GM23248 (cell line): ENCODE measurements around the gene HSD17B8. TPM values are rescaled to one million over a fixed set of nuclear protein-coding genes. Genes with fewer than 3 reads are reported as not detected.

Experiments
- DNase-seq: peaks from one replicate; pipeline ENCODE4 v3.0.0-alpha.2; 2015
- H2AFZ ChIP-seq: fragments of 200-600 bp; sonication (generic); 2 replicates; pipeline ENCODE4 v1.6.1; 2016; ENCODE audit warnings: antibody characterized with exemption
- H3F3A ChIP-seq: fragments of 200-600 bp; sonication (generic); 2 replicates; pipeline ENCODE4 v1.6.1; 2016; ENCODE audit warnings: mild to moderate bottlenecking, antibody characterized with exemption, mixed run types; ENCODE audit not compliant: insufficient read depth
- H3K27ac ChIP-seq: fragments of 200-600 bp; sonication (generic); 2 replicates; pipeline ENCODE4 v1.5.1; 2016; ENCODE audit warnings: mild to moderate bottlenecking
- H3K27me3 ChIP-seq: fragments of 200-600 bp; sonication (generic); replicated peaks from 2 replicates; pipeline ENCODE4 v1.6.1; 2016; ENCODE audit warnings: mild to moderate bottlenecking; ENCODE audit not compliant: insufficient read depth
- H3K36me3 ChIP-seq: fragments of 200-600 bp; sonication (generic); 2 replicates; pipeline ENCODE4 v1.6.1; 2016; ENCODE audit warnings: low read depth, mild to moderate bottlenecking
- H3K4me1 ChIP-seq: fragments of 200-600 bp; sonication (generic); 2 replicates; pipeline ENCODE4 v1.6.1; 2016; ENCODE audit warnings: mild to moderate bottlenecking; ENCODE audit not compliant: insufficient read depth
- H3K4me2 ChIP-seq: fragments of 200-600 bp; sonication (generic); one replicate; pipeline ENCODE4 v1.6.1; 2016; ENCODE audit warnings: mild to moderate bottlenecking; ENCODE audit not compliant: unreplicated experiment
- H3K4me3 ChIP-seq: fragments of 200-600 bp; sonication (generic); 2 replicates; pipeline ENCODE4 v1.5.1; 2016; ENCODE audit warnings: mild to moderate bottlenecking
- H3K79me2 ChIP-seq: fragments of 200-600 bp; sonication (generic); 2 replicates; pipeline ENCODE4 v1.6.1; 2016; ENCODE audit warnings: mild to moderate bottlenecking; ENCODE audit not compliant: insufficient read depth
- H3K9ac ChIP-seq: fragments of 200-600 bp; sonication (generic); 2 replicates; pipeline ENCODE4 v1.6.1; 2016; ENCODE audit warnings: mild to moderate bottlenecking
- H3K9me2 ChIP-seq: fragments of 200-600 bp; sonication (generic); 2 replicates; pipeline ENCODE4 v1.6.1; 2016; ENCODE audit warnings: mixed run types, mild to moderate bottlenecking, moderate library complexity; ENCODE audit not compliant: insufficient read depth
- H3K9me3 ChIP-seq: fragments of 200-600 bp; sonication (generic); one replicate; pipeline ENCODE4 v1.6.1; 2017; ENCODE audit warnings: low read depth
- H4K20me1 ChIP-seq: fragments of 200-600 bp; sonication (generic); 2 replicates; pipeline ENCODE4 v1.6.0; 2016; ENCODE audit not compliant: insufficient read depth
- EZH2 ChIP-seq: fragments of 200-600 bp; sonication (generic); IDR thresholded peaks from 2 replicates; pipeline ENCODE4 v1.6.1; 2018; ENCODE audit warnings: antibody characterized with exemption, mild to moderate bottlenecking; ENCODE audit not compliant: insufficient read depth, poor library complexity, severe bottlenecking
- EZH2phosphoT487 ChIP-seq: fragments of 200-600 bp; sonication (generic); IDR thresholded peaks from 2 replicates; pipeline ENCODE4 v1.6.1; 2018; ENCODE audit warnings: antibody characterized with exemption, moderate library complexity, mild to moderate bottlenecking, low read depth; ENCODE audit not compliant: insufficient read depth
- WGBS, 2 experiments: methylation state at CpG; one replicate each; pipeline ENCODE4 v1.1.6; 2015 to 2017; ENCODE audit warnings: low lambda C conversion rate in 2 of 2, low coverage in 1 of 2; ENCODE audit errors: missing lambda C conversion rate in 2 of 2; 5-methylcytosine and 5-hydroxymethylcytosine counted together
- in situ Hi-C: fragments of 300-500 bp; cut with MboI; formaldehyde crosslinking; loops from 2 replicates; pipeline ENCODE4 v1.15.0; 2020
- polyA plus RNA-seq: library from polyadenylated mRNA; unstranded; fragments of >200 nt; fragmentation: Nextera tagmentation; extraction: Ambion mirVana; gene quantifications from 2 replicates; pipeline ENCODE4 v1.2.1, GENCODE V29; 2016
- total RNA-seq: library from RNA; depleted of rRNA; stranded (reverse); fragments of >200 nt; shearing (Covaris generic); gene quantifications from 2 replicates; pipeline ENCODE4 v1.2.3, GENCODE V29; 2014

The HSD17B8 gene
- total and polyA plus RNA-seq, 2 experiments from 2014 or later, result 3.7 to 5.6 TPM

DNA sequence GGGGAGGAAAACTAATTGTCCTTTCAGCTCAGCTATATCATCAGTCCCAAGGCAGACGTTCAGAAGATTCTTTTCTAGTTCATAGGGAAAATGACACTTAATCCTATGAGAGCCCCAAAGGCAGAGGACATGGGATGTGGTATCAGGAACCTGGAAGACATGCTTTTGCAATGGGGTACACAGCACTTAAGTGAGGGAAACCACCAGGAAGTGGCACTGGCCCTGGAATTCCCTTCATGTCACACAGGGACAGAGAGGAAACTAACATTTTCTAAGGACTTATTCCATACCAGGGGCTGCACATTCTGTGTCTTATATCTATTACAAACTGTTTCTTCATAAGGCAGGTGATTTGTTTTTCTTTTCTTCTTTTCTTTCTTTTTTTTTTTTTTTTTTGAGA lies 39.0 kb downstream of the HSD17B8 start:
- TF ChIP-seq EZH2phosphoT487 (no peak), EZH2 (no peak)
- in situ Hi-C loops, result loop anchor here (10.0 kb wide), 1 partner anchor 229 kb away; no protein-coding TSS in a partner anchor

DNA sequence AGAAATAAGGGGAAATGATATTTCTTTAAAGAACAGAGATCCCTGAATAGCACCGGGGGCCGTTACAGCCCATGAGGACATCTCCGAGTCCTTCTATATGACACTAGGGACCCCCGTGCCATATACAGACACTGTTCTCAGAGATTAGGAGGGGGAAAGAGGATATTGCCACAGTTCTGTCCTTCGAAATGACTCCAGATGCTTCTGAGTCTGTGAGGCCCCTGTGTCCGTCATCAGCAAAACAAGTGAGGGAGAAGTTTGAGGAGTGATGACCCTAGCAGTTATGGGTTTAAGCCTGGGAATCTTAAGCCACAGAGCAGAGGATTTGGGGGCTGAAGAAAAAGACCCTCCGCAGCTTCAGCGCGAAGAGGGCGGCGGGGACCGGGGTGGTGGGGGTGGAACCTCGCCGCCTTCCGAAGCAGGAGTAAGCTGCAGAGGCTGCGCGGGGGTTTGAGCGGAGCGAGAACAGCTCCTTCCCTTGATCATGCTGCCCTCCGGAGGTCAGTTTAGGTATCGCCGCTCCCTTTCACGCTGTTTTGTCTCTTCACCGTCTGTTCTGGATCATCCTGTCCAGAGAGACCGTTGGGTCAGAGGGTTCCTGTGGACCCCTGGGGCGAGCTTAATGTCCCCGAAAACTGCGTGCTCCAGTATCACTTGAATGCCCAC lies 43.7 kb downstream of the HSD17B8 start:
- H3K27ac ChIP-seq, result peak overlapping the region; percentile 98
- no peaks in the 10 kb centered on the region for H3K9me2 ChIP-seq
- no peaks in the 10 kb centered on the region for H3K27me3 ChIP-seq
- H3K9ac ChIP-seq, result peak overlapping the region; percentile 95
- H4K20me1 ChIP-seq, result no peaks in the 10 kb centered on the region
- in situ Hi-C loops, result loop anchor here (10.0 kb wide), 1 partner anchor 233 kb away; no protein-coding TSS in a partner anchor
- 3 to 5% methylated on average over 14 to 28 of the region's 28 CpGs for whole genome bisulfite sequencing, 2 experiments
- peak; percentile 89 for DNase-seq
- peaks cover 35% of the 10 kb centered on the region for H3F3A ChIP-seq
- no peaks in the 10 kb centered on the region for H3K9me3 ChIP-seq
- TF ChIP-seq EZH2, result no peak
- TF ChIP-seq EZH2phosphoT487, result no peak
- H3K79me2 ChIP-seq, result peaks cover 14% of the 10 kb centered on the region
- H3K4me2 ChIP-seq, result peak overlapping the region; percentile 98
- no peaks in the 10 kb centered on the region for H3K36me3 ChIP-seq
- H3K4me1 ChIP-seq, result peaks cover 41% of the 10 kb centered on the region
- peak overlapping the region; percentile 75 for H3K4me3 ChIP-seq
- peak overlapping the region; percentile 81 for H2AFZ ChIP-seq

More for the DNA sequence above, 39.0 kb downstream of the HSD17B8 start:
- H3K4me2 ChIP-seq, result no peak overlapping the region
- 0 out of 2 replicates have a peak, but pooled peaks cover 3% of the 10 kb centered on the region for H3K4me1 ChIP-seq
- H3K27me3 ChIP-seq, result no peaks in the 10 kb centered on the region; the same call in 1 of the 2 replicates
- no peaks in the 10 kb centered on the region for H3K9me3 ChIP-seq
- no peaks in the 10 kb centered on the region for H3K36me3 ChIP-seq
- no peaks in the 10 kb centered on the region for H3K79me2 ChIP-seq
- H2AFZ ChIP-seq, result no peak overlapping the region
- WGBS, 2 experiments, result 4 to 7% methylated on average over 1 of the region's 1 CpG
- no peak overlapping the region for H3K4me3 ChIP-seq
- DNase-seq, result no peak
- no peaks in the 10 kb centered on the region for H3F3A ChIP-seq
- no peaks in the 10 kb centered on the region for H4K20me1 ChIP-seq
- no peak overlapping the region for H3K9ac ChIP-seq
- no peaks in the 10 kb centered on the region for H3K9me2 ChIP-seq
- H3K27ac ChIP-seq, result no peak overlapping the region

- Histone ChIP-seq H3K9ac (peak overlapping the region; percentile 95), H2AFZ (peak overlapping the region; percentile 81), H3F3A (peaks cover 36% of the 10 kb centered on the region), H3K36me3 (no peaks in the 10 kb centered on the region), H3K27ac (peak overlapping the region; percentile 98), H3K9me2 (no peaks in the 10 kb centered on the region), H4K20me1 (no peaks in the 10 kb centered on the region), H3K4me3 (peak overlapping the region; percentile 75), H3K79me2 (peaks cover 14% of the 10 kb centered on the region), H3K4me1 (peaks cover 45% of the 10 kb centered on the region), H3K4me2 (peak overlapping the region; percentile 98), H3K9me3 (no peaks in the 10 kb centered on the region), H3K27me3 (no peaks in the 10 kb centered on the region)
- DNase-seq, result peak; percentile 79
- 1 to 3% methylated on average over 18 of the region's 18 CpGs for WGBS, 2 experiments
- TF ChIP-seq EZH2 (no peak), EZH2phosphoT487 (no peak)
- in situ Hi-C loops, result loop anchor here (10.0 kb wide), 1 partner anchor 234 kb away; no protein-coding TSS in a partner anchor
These were observed 44.1 kb downstream of the HSD17B8 start for GRCh38 chr6:33248643-33248931.

- TF ChIP-seq EZH2 (no peak), EZH2phosphoT487 (no peak)
- in situ Hi-C loops, result loop anchor here (10.0 kb wide), 1 partner anchor 234 kb away; no protein-coding TSS in a partner anchor
- Histone ChIP-seq H3K79me2 (peaks cover 14% of the 10 kb centered on the region), H3K9me2 (no peaks in the 10 kb centered on the region), H4K20me1 (no peaks in the 10 kb centered on the region), H3K36me3 (no peaks in the 10 kb centered on the region), H3K27ac (peak overlapping the region; percentile 98), H3K4me2 (peak overlapping the region; percentile 98), H3K4me3 (peak overlapping the region; percentile 78), H3K9me3 (no peaks in the 10 kb centered on the region), H3F3A (peaks cover 36% of the 10 kb centered on the region), H3K4me1 (peaks cover 45% of the 10 kb centered on the region), H2AFZ (peak overlapping the region; percentile 81), H3K27me3 (no peaks in the 10 kb centered on the region), H3K9ac (peak overlapping the region; percentile 95)
- peak; percentile 100 for DNase-seq
- 1 to 2% methylated on average over 57 to 58 of the region's 58 CpGs for WGBS, 2 experiments
These were observed 44.7 kb downstream of the HSD17B8 start for GRCh38 chr6:33248932-33249731.
